Vagina (tissue), 2 donors: ENCODE measurements around the gene TSPAN5. TPM values are rescaled to one million over a fixed set of nuclear protein-coding genes. Genes with fewer than 3 reads are reported as not detected.

ENCODE experiments used
- DNase-seq, 2 donors: peaks; one replicate each; pipeline ENCODE4 v3.0.0-alpha.2; 2017; ENCODE audit errors: extremely low spot score in 2 of 2
- H3K27ac ChIP-seq: fragments of 200-600 bp; sonication (generic); one replicate; pipeline ENCODE4 v1.5.1; 2019
- H3K27me3 ChIP-seq: fragments of 200-600 bp; sonication (generic); one replicate; pipeline ENCODE4 v1.5.1; 2019
- H3K36me3 ChIP-seq, 2 donors: fragments of 200-600 bp; sonication (generic); one replicate each; pipeline ENCODE4 v1.5.1; 2017 to 2019
- H3K4me1 ChIP-seq: fragments of 200-600 bp; sonication (generic); one replicate; pipeline ENCODE4 v1.5.1; 2019
- H3K4me3 ChIP-seq, 2 donors: fragments of 200-600 bp; sonication (generic); 1 replicate in 1 of 2; 2 replicates in 1 of 2; pipeline ENCODE4 v1.5.1; 2016 to 2019
- H3K9me3 ChIP-seq: fragments of 200-600 bp; sonication (generic); one replicate; pipeline ENCODE4 v1.5.1; 2019
- CTCF ChIP-seq, 3 experiments: fragments of 450-650 bp in 2 of 3; fragments of 200-600 bp in 1 of 3; sonication (generic) in 1 of 3; IDR thresholded peaks; one replicate each; pipeline ENCODE4 v1.5.1; 2017 to 2019; ENCODE audit warnings: antibody characterized with exemption in 3 of 3, mild to moderate bottlenecking in 2 of 3, moderate library complexity in 2 of 3
- POLR2A ChIP-seq, 2 donors: fragments of 450-650 bp; IDR thresholded peaks; one replicate each; pipeline ENCODE4 v1.6.1; 2017; ENCODE audit warnings: antibody characterized with exemption in 2 of 2, mild to moderate bottlenecking in 2 of 2, moderate library complexity in 2 of 2
- POLR2AphosphoS5 ChIP-seq, 2 donors: sonication (generic); formaldehyde crosslinking; IDR thresholded peaks; one replicate each; pipeline ENCODE4 v1.9.0; 2017; ENCODE audit warnings: antibody characterized with exemption in 2 of 2, mild to moderate bottlenecking in 2 of 2, low read depth in 1 of 2; ENCODE audit not compliant: insufficient read depth in 1 of 2
- intact Hi-C: fragments of 100-400 bp; cut with DNase I; formaldehyde crosslinking; loops from one replicate; pipeline ENCODE4 v1.15.1; 2023
- total RNA-seq: library from RNA; depleted of rRNA; stranded (reverse); fragments of >200 nt; gene quantifications from one replicate; pipeline ENCODE4 v1.2.3, GENCODE V29; 2016

The TSPAN5 gene
- total RNA-seq, 1 donor from 2014 or later = 15.5 TPM

- H3K4me1 ChIP-seq = peaks cover 8% of the 10 kb centered on the region
- H3K9me3 ChIP-seq = no peaks in the 10 kb centered on the region
- no peak for DNase-seq
- TF ChIP-seq POLR2A (IDR thresholded peaks at IDR 0.05) (no peak), CTCF (IDR thresholded peaks at IDR 0.05) (no peak), POLR2AphosphoS5 (IDR thresholded peaks at IDR 0.05; ENCODE audit: insufficient read depth in 1 of 2, low read depth in 1 of 2) (no peak)
- intact Hi-C loops = no loop called here
- H3K4me3 ChIP-seq = no peak overlapping the region
- no peaks in the 10 kb centered on the region for H3K27me3 ChIP-seq
- H3K27ac ChIP-seq = no peak overlapping the region
- no peaks in the 10 kb centered on the region for H3K36me3 ChIP-seq
These were observed 168.2 kb downstream of the TSPAN5 start for GRCh38 chr4:98490251-98490650.

- H3K4me1 ChIP-seq = peaks cover 5% of the 10 kb centered on the region
- TF ChIP-seq POLR2AphosphoS5 (IDR thresholded peaks at IDR 0.05; ENCODE audit: insufficient read depth in 1 of 2, low read depth in 1 of 2) (no peak), POLR2A (IDR thresholded peaks at IDR 0.05) (no peak), CTCF (IDR thresholded peaks at IDR 0.05) (no peak)
- no peaks in the 10 kb centered on the region for H3K36me3 ChIP-seq
- no peak for DNase-seq
- intact Hi-C loops = no loop called here
- H3K27ac ChIP-seq = no peak overlapping the region
- no peaks in the 10 kb centered on the region for H3K27me3 ChIP-seq
- no peak overlapping the region for H3K4me3 ChIP-seq
- H3K9me3 ChIP-seq = no peaks in the 10 kb centered on the region
These were observed 172.5 kb downstream of the TSPAN5 start for GRCh38 chr4:98485816-98486345.

GRCh38 chr4:98484031-98484430 lies 174.4 kb downstream of the TSPAN5 start:
- DNase-seq = no peak
- no peaks in the 10 kb centered on the region for H3K27me3 ChIP-seq
- no peak overlapping the region for H3K4me3 ChIP-seq
- H3K4me1 ChIP-seq = peaks cover 13% of the 10 kb centered on the region
- TF ChIP-seq POLR2AphosphoS5 (IDR thresholded peaks at IDR 0.05; ENCODE audit: insufficient read depth in 1 of 2, low read depth in 1 of 2) = no peak
- no peak for TF ChIP-seq CTCF (IDR thresholded peaks at IDR 0.05)
- TF ChIP-seq POLR2A (IDR thresholded peaks at IDR 0.05) = no peak
- no peak overlapping the region for H3K27ac ChIP-seq
- no peaks in the 10 kb centered on the region for H3K9me3 ChIP-seq
- intact Hi-C loops = no loop called here
- H3K36me3 ChIP-seq = no peaks in the 10 kb centered on the region

GRCh38 chr4:98482847-98483806 lies 175.3 kb downstream of the TSPAN5 start:
- no peaks in the 10 kb centered on the region for H3K9me3 ChIP-seq
- H3K27me3 ChIP-seq = no peaks in the 10 kb centered on the region
- H3K27ac ChIP-seq = no peak overlapping the region
- H3K4me1 ChIP-seq = peaks cover 13% of the 10 kb centered on the region
- H3K36me3 ChIP-seq = no peaks in the 10 kb centered on the region
- no peak for DNase-seq
- intact Hi-C loops = no loop called here
- H3K4me3 ChIP-seq = no peak overlapping the region
- no peak for TF ChIP-seq CTCF (IDR thresholded peaks at IDR 0.05)
- no peak for TF ChIP-seq POLR2AphosphoS5 (IDR thresholded peaks at IDR 0.05; ENCODE audit: insufficient read depth in 1 of 2, low read depth in 1 of 2)
- no peak for TF ChIP-seq POLR2A (IDR thresholded peaks at IDR 0.05)

- no peaks in the 10 kb centered on the region for H3K27me3 ChIP-seq
- no peaks in the 10 kb centered on the region for H3K36me3 ChIP-seq
- H3K9me3 ChIP-seq = no peaks in the 10 kb centered on the region
- H3K4me3 ChIP-seq = no peak overlapping the region
- H3K27ac ChIP-seq = no peak overlapping the region
- peaks cover 13% of the 10 kb centered on the region for H3K4me1 ChIP-seq
- TF ChIP-seq POLR2AphosphoS5 (IDR thresholded peaks at IDR 0.05; ENCODE audit: insufficient read depth in 1 of 2, low read depth in 1 of 2) = no peak
- TF ChIP-seq POLR2A (IDR thresholded peaks at IDR 0.05) = no peak
- TF ChIP-seq CTCF (IDR thresholded peaks at IDR 0.05) = no peak
- DNase-seq = no peak
- intact Hi-C loops = no loop called here
These were observed 175.9 kb downstream of the TSPAN5 start for GRCh38 chr4:98482503-98482846.
